IPS-18c (cell line): ENCODE measurements around the gene COL15A1.

ENCODE experiments used
- H3K4me3 ChIP-seq: 2 replicates; pipeline ENCODE4 v1.7.0; 2013; ENCODE audit warnings: low read depth, mild to moderate bottlenecking, low read length, moderate library complexity; ENCODE audit not compliant: insufficient read depth
- H3K9me3 ChIP-seq: one replicate; pipeline ENCODE4 v1.6.1; 2013; ENCODE audit warnings: mild to moderate bottlenecking, low read length, moderate library complexity; ENCODE audit not compliant: control insufficient read depth, insufficient read depth

The COL15A1 gene

GRCh38 chr9:99062549-99062948 lies 118.8 kb downstream of the COL15A1 start:
- Histone ChIP-seq H3K9me3 (no peaks in the 10 kb centered on the region), H3K4me3 (no peak overlapping the region)

GRCh38 chr9:99063522-99063921 lies 119.8 kb downstream of the COL15A1 start:
- Histone ChIP-seq H3K4me3 (no peak overlapping the region), H3K9me3 (no peaks in the 10 kb centered on the region)

GRCh38 chr9:99066571-99066970 lies 122.9 kb downstream of the COL15A1 start:
- Histone ChIP-seq H3K9me3 (no peaks in the 10 kb centered on the region), H3K4me3 (no peak overlapping the region)

GRCh38 chr9:99069075-99069474 lies 125.4 kb downstream of the COL15A1 start:
- no peak overlapping the region for H3K4me3 ChIP-seq
- H3K9me3 ChIP-seq: no peaks in the 10 kb centered on the region

- Histone ChIP-seq H3K9me3 (no peaks in the 10 kb centered on the region), H3K4me3 (no peak overlapping the region)
Observed at GRCh38 chr9:99069546-99069945, 125.8 kb downstream of the COL15A1 start.

GRCh38 chr9:99070681-99071080 lies 127.0 kb downstream of the COL15A1 start:
- H3K4me3 ChIP-seq: no peak overlapping the region
- H3K9me3 ChIP-seq: no peaks in the 10 kb centered on the region

- H3K4me3 ChIP-seq: no peak overlapping the region
Observed at GRCh38 chr9:99071313-99072039, 127.8 kb downstream of the COL15A1 start.

GRCh38 chr9:99072040-99072394 lies 128.3 kb downstream of the COL15A1 start:
- Histone ChIP-seq H3K4me3 (no peak overlapping the region), H3K9me3 (no peaks in the 10 kb centered on the region)

More at GRCh38 chr9:99071313-99072039, 127.8 kb downstream of the COL15A1 start:
- H3K9me3 ChIP-seq: no peaks in the 10 kb centered on the region

- H3K4me3 ChIP-seq: no peak overlapping the region
Observed at GRCh38 chr9:99073347-99073746, 129.6 kb downstream of the COL15A1 start.

GRCh38 chr9:99073985-99074901 lies 130.5 kb downstream of the COL15A1 start:
- H3K4me3 ChIP-seq: no peak overlapping the region
- H3K9me3 ChIP-seq: no peaks in the 10 kb centered on the region

More at GRCh38 chr9:99073347-99073746, 129.6 kb downstream of the COL15A1 start:
- H3K9me3 ChIP-seq: no peaks in the 10 kb centered on the region

GRCh38 chr9:99074902-99075245 lies 131.2 kb downstream of the COL15A1 start:
- no peak overlapping the region for H3K4me3 ChIP-seq
- no peaks in the 10 kb centered on the region for H3K9me3 ChIP-seq

GRCh38 chr9:99075246-99075912 lies 131.7 kb downstream of the COL15A1 start:
- H3K9me3 ChIP-seq: no peaks in the 10 kb centered on the region
- no peak overlapping the region for H3K4me3 ChIP-seq

GRCh38 chr9:99076030-99076429 lies 132.3 kb downstream of the COL15A1 start:
- Histone ChIP-seq H3K9me3 (no peaks in the 10 kb centered on the region), H3K4me3 (no peak overlapping the region)

- no peaks in the 10 kb centered on the region for H3K9me3 ChIP-seq
- H3K4me3 ChIP-seq: no peak overlapping the region
Observed at GRCh38 chr9:99076483-99077171, 132.9 kb downstream of the COL15A1 start.

- Histone ChIP-seq H3K4me3 (no peak overlapping the region), H3K9me3 (no peaks in the 10 kb centered on the region)
Observed at GRCh38 chr9:99078717-99079116, 135.0 kb downstream of the COL15A1 start.

GRCh38 chr9:99079542-99079941 lies 135.8 kb downstream of the COL15A1 start:
- Histone ChIP-seq H3K4me3 (no peak overlapping the region), H3K9me3 (no peaks in the 10 kb centered on the region)

- Histone ChIP-seq H3K9me3 (no peaks in the 10 kb centered on the region), H3K4me3 (no peak overlapping the region)
Observed at GRCh38 chr9:99083051-99083450, 139.3 kb downstream of the COL15A1 start.
